Left hindlimb (tissue), 1 donor: ENCODE data around the gene MAPKAP1.

Experiments
- DNase-seq: peaks from one replicate; pipeline ENCODE4 v3.0.0-alpha.2; 2018

MAPKAP1 gene

DNA sequence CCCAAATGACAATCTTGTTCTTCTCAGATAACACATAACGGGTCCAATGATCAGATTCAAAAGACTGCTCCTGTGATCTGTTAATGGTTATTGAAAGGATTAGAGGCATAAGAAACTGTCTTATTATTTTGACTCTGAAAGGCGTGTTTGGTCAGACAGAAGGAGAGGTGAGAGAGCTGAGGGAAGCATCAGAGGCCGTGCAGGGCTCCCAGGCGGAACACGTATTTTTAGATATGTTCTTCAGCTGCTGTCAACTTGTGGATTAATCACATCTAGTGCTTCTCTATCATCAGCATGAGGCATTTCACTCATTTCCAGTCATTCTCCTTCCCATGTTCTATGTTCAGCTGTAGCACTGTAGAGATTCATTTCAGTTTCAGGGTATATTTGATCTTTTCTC, 199.8 kb downstream of the MAPKAP1 start:
- DNase-seq: no peak

DNA sequence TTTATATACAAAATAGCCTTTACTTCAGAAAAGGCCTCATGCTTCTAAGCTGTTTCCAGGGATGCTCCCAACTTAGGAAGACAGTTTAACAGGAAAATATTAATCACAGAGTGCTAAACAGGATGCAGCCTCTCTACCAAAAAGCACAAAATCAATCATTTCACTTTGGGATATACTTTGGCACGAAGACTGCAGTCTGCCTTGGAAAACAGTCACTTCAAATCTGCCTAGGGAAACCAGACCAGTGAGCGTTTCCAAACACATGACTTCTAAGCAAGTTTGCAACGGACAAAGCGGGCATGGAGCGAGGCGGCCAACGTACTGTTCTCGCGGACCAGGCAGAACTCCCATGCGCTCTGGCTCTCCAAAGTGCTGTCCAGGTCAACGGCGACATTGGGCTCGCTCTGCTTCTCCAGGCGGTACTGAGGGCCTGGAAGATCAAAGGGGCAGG, 201.0 kb downstream of the MAPKAP1 start:
- no peak for DNase-seq

DNA sequence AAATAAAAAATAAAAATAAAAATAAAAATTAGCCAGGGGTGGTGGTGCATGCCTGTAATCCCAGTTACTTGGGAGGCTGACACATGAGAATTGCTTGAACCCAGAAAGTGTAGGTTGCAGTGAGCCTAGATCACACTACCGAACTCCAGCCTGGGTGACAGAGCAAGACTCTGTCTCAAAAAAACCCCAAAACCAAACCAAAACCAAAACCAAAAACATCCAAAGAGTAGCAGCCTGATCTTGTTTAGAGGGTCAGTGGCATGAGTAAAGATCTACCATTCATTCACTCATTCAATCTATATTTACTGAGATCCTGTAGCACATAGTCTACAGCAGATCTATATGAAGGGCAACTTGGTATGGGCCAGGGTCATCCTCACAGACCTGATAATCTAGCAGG, 202.4 kb downstream of the MAPKAP1 start:
- DNase-seq: no peak

DNA sequence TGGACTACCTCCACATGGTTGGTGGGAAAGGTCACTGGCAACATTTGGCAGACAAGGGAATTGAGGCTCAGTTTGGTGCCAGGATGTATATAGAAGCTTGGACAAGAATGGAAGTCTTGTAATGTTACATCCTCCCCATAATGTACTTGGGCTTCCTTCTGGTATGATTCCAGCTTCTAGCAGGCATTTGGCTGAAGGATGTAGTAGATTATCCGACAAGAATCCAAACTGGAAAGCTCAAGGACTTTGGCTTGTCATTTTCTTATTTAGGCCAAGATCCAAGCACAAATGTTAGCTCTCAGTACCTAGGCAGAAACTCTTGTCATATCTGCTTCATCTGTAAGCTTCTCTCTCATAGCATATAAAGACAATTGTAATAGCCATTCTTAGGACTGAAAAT, 209.1 kb downstream of the MAPKAP1 start:
- DNase-seq: no peak

DNA sequence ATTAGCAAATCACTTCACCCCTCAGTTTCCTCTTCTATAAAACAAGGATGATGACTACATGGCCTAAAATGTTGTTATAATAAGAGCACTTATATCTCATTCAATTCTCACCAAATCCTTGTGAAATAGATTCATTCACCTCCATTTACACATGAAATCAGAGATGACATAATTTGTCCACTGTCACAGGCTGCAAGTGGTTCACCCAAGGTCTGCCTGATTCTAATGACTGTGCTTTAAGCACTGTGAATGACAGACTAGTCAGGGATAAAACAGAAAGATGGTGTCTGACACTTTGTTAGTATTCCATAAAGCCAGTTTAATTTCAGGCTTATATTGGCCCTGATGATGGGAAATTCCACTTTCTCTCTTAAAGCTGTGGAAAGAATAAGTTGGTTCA, 209.5 kb downstream of the MAPKAP1 start:
- DNase-seq: no peak

DNA sequence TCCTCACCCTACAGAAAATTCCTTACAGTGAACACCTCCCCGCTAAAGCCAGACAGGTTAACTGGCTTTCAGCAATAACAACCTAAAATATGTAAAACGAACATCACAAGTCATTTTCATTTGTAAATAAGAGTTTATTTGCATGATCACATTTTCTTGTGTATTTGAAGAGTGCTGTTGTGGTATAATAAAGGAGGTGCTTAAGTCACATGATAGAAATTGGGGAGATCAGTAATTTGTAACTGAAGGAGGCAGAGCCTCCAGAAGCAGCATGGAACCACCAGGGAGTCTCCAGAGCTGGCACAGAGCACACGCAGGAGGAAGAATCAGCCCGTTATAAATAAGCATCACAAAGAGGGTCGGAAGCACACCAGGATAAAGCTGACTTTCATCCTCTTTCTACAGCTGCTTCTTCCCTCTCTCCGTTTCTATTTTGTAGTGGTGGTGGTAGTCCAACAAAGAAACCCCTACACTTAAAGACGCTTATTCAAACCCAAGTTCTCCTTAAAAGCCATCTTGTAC, 210.6 kb downstream of the MAPKAP1 start:
- no peak for DNase-seq

DNA sequence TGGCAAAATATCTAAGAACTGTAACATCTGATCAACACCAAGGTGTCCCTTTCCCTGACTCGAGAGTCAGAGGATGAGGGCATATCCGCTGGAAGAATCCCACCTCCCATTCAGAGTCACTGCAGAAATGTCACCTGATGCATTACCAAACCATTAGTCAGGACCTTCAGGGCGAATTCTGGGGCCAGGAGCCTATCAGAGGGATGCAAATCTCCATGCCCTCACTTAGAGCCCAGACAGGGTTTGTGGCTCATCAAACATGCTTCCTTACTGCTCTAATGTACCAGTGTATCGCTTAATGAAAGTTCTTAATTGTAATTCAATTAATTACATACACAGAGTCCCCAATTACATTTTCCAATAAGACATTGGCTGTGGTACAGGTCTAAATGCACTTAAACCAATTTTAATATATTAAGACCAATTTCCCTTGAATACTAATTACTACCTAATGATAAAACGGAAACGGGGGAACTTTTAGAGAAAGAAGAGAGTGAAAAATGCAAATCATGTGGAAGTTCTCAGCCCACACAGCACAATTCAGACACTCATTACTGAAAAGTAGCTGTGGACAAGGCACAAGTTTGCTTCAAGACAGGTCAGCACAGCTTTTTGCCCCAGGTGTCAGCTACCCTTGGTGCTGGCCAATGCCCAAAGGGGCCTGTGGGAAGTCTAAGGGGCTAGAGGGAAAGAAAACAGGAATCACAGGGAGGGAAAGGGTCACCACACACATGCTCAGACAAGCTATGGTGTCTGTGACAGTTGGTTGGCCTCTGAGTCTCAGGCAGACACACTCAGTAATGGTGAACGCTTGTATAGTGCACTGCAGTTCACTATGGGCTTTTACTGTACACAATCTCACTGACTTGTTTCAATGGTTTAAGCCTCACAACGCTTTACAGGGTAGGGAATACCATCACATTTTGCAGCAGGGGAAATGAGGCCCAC, 211.6 kb downstream of the MAPKAP1 start:
- no peak for DNase-seq

DNA sequence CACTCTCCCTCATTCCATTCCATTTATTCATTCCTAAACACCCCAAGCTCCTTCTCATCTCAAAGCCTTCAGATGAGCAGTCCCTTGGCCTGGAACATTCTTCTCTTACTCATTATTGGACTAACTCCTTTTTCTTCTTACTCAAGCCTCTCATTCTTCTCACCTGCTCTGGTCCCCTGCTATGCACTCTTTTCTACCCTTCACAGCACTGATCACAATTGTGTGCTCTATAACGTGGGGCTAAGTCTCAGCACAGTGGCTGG, 212.4 kb downstream of the MAPKAP1 start:
- no peak for DNase-seq

DNA sequence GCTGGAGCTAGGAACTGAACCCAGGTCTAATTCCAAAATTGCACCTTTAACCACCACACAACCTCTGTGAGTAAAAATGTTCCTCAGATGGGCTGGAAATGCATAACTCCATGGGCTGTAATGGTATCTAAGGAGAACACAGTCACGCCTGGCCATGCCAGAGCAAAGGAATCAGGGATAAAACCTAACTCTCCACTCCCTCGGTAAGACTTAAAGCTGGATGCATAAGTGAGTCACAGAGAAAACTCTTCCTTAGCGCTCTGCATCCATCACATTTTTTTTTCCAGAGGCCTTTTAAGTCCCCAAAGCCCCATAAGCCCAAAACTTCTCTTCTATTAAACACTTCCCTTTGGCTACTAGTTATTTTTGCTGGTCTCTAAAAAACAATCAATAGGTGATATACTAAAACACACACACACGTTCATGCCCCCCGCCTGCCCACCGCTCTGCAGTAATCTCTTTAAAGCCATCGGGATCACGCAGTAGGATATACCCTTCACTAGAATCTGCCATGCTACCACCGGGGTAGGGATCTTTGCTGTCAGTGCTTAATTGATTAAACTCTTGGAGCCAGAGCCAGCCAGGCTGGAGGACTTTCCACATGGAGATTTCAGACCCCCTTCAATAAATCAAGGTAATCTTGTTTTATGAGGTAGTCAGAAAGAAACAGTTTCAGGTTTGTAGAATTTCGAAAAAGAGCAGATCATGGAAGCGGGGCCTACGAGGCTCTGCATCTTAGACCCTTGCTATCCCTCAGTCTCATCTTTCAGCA, 212.9 kb downstream of the MAPKAP1 start:
- DNase-seq: no peak

DNA sequence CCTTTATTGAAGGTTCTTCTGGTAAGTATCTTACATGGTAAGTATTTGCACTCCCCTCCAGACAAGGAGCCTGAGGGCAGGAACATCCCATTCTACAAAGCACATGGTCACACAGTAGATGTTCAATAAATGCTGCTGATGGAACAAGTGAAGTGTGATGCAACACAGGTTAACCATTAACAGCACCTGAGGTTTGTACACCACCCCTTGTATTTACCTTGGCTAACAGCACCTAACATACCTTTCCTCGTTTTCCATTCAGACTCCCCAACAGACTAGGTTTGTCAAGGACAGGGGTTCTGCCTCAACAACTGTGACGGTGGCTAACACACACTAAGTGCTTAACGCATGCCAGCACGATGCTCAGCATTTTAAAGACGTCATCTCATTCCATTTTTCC, 213.6 kb downstream of the MAPKAP1 start:
- no peak for DNase-seq

DNA sequence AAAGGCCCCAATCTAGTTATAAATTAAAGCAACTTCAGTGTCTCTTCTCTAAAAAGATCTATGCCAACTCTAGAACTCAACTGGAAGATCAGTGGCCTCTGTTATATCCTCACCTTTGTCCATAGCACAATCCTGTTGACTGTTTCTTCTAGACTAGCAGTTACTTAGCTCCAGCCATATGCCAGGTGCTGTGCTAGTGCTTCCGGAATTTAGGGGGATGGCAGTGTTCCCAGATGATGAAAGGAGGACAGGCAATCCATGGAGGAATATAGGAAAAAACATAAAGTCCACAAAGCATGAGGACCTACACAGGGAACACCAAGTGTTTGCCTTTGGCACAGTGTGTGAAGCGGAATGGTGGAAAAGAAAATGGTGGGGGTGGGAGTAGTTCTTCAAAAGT, 214.3 kb downstream of the MAPKAP1 start:
- DNase-seq: no peak

DNA sequence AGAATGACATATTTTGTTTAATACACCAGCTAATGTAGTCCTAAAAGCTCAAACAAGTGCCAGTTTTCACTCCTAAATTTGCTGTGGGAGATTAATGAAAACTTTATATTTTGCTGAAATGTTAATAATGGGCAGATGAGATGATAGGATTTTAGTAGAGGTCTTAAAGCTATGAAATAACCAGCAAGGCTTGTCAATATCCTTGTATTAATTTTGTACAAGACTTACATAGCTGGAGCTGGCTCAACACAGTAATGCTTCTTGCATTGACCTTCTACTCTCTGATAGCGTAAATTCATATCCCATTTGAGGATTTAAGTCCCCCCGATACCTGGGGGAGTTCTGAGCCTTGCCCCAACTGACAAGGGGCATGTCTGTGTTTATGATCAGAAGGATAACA, 219.2 kb downstream of the MAPKAP1 start:
- no peak for DNase-seq

DNA sequence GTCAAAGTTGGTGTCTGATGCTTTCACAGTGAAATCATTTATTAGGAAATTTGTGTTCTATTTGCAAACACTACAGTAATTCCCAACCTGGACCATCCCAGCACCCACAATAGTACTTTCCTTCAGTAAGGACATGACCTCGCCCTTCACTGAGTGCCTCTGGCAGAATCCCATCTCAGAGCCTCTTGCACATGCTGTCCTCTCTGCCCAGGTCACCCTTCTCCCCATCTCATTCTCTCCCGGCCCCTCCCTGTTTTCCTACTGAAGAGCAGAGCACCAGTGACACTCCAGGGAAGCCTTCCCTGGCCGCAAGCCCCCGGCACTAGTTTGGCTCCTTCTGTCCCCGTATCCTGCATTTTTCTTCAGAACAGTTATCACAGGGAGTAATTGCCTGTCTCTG, 220.4 kb downstream of the MAPKAP1 start:
- DNase-seq: no peak

DNA sequence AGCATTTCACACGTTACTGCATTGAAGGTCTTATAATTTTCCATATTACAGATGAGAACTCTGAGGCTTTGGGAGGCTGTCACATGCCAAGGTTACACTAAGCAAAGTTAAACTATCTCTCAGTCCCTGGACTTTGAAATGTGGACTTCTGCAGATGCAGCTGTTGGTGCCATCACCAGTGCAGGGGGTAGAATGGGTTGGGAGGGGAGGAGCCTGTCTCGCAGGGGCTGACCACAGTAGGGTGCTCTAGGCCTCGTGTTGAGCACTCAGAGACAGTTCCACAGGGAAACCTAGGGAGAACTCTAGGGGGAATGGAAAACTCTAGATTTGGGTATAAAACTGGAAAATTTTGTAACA, 220.9 kb downstream of the MAPKAP1 start:
- no peak for DNase-seq

DNA sequence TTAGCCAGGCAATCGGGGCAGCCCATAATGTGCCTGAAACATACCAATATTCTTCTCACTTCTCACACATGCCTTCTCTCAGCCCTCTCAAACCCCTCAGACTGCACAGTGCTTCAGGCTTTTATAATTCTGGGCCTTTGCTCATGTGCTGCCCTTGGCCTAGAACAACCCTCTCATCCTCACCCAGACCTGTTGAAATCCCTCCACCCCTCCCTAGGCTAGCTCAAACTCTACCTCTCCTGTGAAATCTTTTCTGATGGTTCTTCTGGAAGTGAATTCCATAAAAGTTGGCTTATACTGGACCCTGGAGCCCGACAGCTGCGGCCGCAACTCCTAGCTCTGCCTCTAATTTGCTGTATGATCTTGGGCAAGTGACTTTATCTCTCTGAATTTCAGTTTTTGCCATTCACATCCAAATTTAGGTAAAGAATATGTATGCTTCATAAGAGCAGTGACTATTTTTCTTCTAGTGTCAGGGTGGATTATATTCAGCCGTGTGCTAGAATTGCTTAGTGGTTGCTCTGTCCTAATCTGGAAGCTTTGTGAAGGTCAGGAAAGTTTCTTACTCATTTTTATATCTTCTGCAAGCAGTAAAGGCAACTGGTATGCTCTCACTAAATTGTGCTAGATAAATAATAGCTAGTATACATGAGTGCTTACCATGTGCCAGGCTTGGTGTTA, 221.4 kb downstream of the MAPKAP1 start:
- no peak for DNase-seq

DNA sequence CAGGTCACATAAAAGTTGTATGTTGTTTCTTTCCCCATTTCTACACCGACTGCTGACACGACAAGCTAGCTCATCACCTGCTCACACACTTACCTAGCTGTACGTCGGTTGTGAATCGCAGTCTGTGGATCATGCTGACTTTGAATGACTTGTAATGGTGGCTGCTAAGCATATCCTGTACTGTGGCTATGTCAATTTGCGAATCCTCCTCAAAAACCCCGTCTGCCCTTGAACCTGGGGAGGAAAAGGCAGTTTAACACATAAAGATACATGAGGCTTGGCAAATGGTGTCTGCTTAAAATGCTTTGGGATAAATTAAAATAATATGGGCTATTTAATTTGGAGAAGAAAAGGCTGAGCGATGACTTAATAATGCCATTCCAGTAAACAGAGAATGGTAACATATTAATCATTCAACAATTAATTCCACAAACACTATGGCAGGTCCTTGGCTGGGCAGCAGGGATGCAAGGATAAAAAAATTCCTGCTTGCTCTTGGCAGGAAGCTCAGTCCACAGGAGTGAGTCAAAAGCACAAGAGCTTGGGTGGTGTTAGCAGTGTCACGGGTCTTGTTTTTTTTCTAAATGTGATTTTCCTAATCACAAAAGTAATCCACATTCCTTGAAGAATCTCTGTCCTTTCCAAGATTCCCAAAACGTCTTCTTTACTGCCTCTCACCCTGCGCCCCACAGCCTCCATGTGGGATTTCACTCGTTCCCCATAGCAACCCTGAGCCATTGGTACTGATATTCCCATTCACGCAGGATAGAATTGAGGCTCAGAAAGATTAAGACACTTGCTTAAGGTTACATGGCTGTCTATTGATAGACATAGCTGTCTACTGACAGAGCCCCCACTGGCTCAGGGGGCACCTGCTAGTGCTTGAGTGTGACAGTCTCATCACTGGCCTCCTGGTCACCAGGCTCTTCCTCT, 222.4 kb downstream of the MAPKAP1 start:
- no peak for DNase-seq

DNA sequence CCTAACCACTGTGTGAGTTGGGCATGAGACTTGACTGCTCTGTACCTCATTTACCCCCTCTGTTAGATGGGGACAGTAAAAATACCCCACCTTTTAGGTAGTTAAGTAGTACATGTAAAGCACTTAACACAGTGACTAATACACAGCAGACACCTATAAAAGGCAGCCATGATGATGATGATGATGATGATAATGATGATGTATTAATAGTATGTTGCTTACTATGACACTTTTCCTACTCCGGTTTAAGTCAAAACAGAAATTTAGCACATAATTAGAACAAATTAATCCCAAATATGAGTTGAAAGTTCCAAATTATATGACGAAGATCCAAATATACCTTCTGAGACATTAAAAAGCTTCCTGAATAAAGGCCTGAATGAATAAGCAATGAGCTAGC, 223.3 kb downstream of the MAPKAP1 start:
- no peak for DNase-seq

DNA sequence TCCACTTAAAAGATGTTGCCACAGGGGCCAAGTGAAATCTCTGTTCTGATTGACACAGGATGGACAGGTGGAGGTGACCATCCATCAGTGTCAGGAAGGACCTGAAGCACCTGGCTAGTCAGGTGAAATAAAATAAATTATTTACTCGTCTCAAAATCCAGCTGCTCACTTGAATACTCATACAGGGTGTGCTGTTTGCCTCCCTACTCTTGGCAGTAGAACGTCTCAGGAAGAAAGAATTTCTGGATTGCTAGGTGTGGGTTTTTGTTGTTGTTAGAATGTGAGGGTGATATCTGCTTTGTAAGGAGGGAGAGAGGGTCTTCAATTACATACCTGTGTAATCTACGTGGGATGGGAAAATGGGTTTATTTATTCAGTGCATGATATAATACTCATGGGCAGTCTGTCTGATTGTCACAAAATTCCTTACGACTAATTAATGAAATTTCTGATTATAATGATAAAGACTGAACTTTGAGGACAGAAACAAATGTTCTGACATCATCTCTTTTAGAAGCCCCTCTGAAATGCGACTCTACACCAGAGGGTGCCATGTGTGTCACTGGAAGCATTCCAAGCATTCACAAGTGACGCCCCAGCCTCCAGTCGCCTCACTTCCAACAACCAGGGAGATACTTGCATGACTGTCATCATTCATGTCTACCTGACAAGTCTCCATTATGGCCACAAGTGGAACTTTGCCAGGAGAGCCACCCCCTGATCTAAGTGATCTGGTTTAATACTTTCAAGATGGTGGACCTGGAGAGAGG, 227.0 kb downstream of the MAPKAP1 start:
- no peak for DNase-seq

DNA sequence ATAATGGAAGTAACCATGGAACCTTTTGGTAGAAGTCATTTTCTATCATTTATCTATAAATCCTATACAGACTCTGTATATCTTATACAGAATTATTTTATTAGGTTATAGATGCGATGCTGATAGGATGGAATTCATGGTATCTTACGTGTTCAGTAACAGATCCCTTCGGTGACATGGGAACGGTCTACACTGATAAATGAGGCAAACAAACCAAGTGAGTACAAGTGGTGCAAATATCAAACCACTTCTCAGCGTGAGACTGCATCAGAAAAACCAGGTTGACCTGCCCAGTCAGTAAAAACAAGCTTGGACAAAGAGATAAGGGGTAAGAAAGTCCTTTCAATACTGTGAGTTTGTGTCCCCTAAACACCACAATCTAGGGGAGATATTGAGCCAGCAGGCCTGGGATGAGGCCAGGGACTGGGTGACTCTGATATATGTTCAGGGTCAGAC, 229.9 kb downstream of the MAPKAP1 start:
- DNase-seq: no peak

DNA sequence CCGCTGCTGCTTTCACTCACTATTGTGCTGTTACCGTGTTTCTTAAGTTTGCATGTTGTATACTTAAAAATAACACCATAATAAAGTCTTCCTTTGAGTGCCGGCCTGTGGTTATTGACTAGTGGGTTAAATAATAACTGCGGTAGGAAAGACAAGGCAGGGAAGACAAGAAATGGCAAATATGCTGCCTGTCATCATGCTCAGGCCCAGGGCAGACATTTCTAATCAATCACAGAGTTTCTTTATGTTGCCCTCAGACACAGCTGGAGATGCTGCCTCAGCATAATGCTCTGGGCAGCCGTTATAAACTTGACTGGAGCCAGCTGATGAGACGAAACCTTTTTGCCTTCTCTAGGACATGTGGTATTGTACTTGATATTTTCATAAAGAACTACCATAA, 230.4 kb downstream of the MAPKAP1 start:
- DNase-seq: no peak

DNA sequence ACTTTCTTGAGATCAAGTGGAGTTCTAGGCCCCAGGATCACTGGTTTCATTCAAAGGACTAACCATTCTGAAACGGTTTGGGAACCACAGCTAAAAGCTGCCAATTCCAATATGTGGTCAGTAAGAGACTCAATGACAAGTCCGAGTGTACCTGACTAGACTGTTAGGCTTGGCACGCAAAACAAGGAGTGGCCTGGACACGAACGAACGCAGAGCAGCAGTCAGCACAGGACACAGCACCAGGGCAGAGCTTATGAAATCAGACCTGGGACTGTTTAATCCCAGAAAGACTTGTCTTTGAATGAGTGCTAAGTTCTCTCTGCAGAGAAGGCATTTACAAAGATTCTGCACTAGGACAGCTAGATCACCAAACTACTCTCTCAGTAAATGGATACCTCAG, 231.6 kb downstream of the MAPKAP1 start:
- no peak for DNase-seq
